HepG2 (cell line): ENCODE results near the gene CAMK1D. TPM values are rescaled to one million over a fixed set of nuclear protein-coding genes. Genes with fewer than 3 reads are reported as not detected.

Experiments used
- ATF7-NPFF ChIP-seq: sonication (generic); formaldehyde crosslinking; IDR thresholded peaks from 2 replicates; pipeline ENCODE4 v1.8.1; 2023; ENCODE audit warnings: mild to moderate bottlenecking, low read depth, missing genetic modification reagents, moderate library complexity
- E2F2 ChIP-seq: sonication (generic); formaldehyde crosslinking; IDR thresholded peaks from 2 replicates; pipeline ENCODE4 v1.4.0; 2020; ENCODE audit warnings: missing genetic modification reagents, borderline replicate concordance
- ERF ChIP-seq: IDR thresholded peaks from 2 replicates; pipeline ENCODE4 v1.6.1; 2018; ENCODE audit warnings: missing biosample characterization, missing genetic modification reagents
- HNF4G ChIP-seq, 2 experiments: sonication (generic) in 1 of 2; formaldehyde crosslinking in 1 of 2; IDR thresholded peaks; 2 replicates each; pipeline versions ENCODE4 v1.4.0 to v1.6.1; 2011 to 2020; ENCODE audit warnings: borderline replicate concordance in 2 of 2, low read depth in 2 of 2, mild to moderate bottlenecking in 2 of 2, low read length in 1 of 2, missing genetic modification reagents in 1 of 2, moderate library complexity in 1 of 2
- HOMEZ ChIP-seq: IDR thresholded peaks from 2 replicates; pipeline ENCODE4 v1.6.1; 2016; ENCODE audit warnings: low read depth
- KDM5B ChIP-seq: sonication (generic); formaldehyde crosslinking; IDR thresholded peaks from 2 replicates; pipeline ENCODE4 v1.4.0; 2020; ENCODE audit warnings: missing genetic modification reagents, mild to moderate bottlenecking, borderline replicate concordance
- KLF13 ChIP-seq: sonication (generic); formaldehyde crosslinking; IDR thresholded peaks from 2 replicates; pipeline ENCODE4 v1.4.0; 2020; ENCODE audit warnings: mild to moderate bottlenecking, missing genetic modification reagents
- LRRFIP1 ChIP-seq: sonication (generic); formaldehyde crosslinking; conservative IDR thresholded peaks from 2 replicates; pipeline ENCODE4 v1.4.0; 2020; ENCODE audit warnings: missing genetic modification reagents
- MAFG ChIP-seq: sonication (generic); formaldehyde crosslinking; IDR thresholded peaks from 2 replicates; pipeline ENCODE4 v1.5.1; 2020; ENCODE audit warnings: mild to moderate bottlenecking, missing genetic modification reagents
- NBN ChIP-seq: fragments of 450-650 bp; conservative IDR thresholded peaks from 2 replicates; pipeline ENCODE4 v1.6.1; 2017
- ZC3H4 ChIP-seq: sonication (generic); formaldehyde crosslinking; IDR thresholded peaks from 2 replicates; pipeline ENCODE4 v1.4.0; 2020; ENCODE audit warnings: missing genetic modification reagents, borderline replicate concordance
- ZNF280B ChIP-seq: sonication (generic); formaldehyde crosslinking; IDR thresholded peaks from 2 replicates; pipeline ENCODE4 v1.5.0; 2020; ENCODE audit warnings: missing genetic modification reagents, mild to moderate bottlenecking, borderline replicate concordance
- ZNF670 ChIP-seq: sonication (generic); formaldehyde crosslinking; IDR thresholded peaks from 2 replicates; pipeline ENCODE4 v1.8.0; 2022; ENCODE audit warnings: mild to moderate bottlenecking, missing genetic modification reagents, borderline replicate concordance
- ZNF710 ChIP-seq: sonication (generic); formaldehyde crosslinking; IDR thresholded peaks from 2 replicates; pipeline ENCODE4 v1.5.0; 2020; ENCODE audit warnings: mild to moderate bottlenecking, missing genetic modification reagents, borderline replicate concordance
- ZNF777 ChIP-seq: sonication (generic); formaldehyde crosslinking; IDR thresholded peaks from 2 replicates; pipeline ENCODE4 v1.4.0; 2020; ENCODE audit warnings: missing genetic modification reagents
- ZNF800 ChIP-seq: sonication (generic); formaldehyde crosslinking; IDR thresholded peaks from 2 replicates; pipeline ENCODE4 v1.4.0; 2020; ENCODE audit warnings: missing genetic modification reagents
- polyA plus RNA-seq, 8 experiments: library from polyadenylated mRNA; depleted of rRNA in 3 of 8; stranded (reverse) in 7 of 8; unstranded in 1 of 8; fragments of >200 nt; fragmentation: Illumina TruSeq in 4 of 8; extraction: Trizol in 4 of 8; gene quantifications; 2 replicates each; pipeline versions ENCODE4 v1.2.1 to v1.2.3, GENCODE V29; 2011 to 2016; ENCODE audit warnings: low read depth in 4 of 8, missing spikeins in 1 of 8, mixed read lengths in 1 of 8; ENCODE audit not compliant: insufficient read depth in 1 of 8
- total RNA-seq, 5 experiments: library from RNA; depleted of rRNA; stranded (reverse); fragments of >200 nt; fragmentation: Illumina TruSeq; extraction: Trizol; gene quantifications; 2 replicates each; pipeline ENCODE4 v1.2.3, GENCODE V29; 2016; ENCODE audit warnings: low read depth in 1 of 5

CAMK1D gene
- total and polyA plus RNA-seq, 2 of the 13 experiments (the other 11 are each of a cell fraction or from before 2014, with no cell fraction given) = under 0.01 TPM; not detected in 1

- no peak for TF ChIP-seq NBN
- peak; percentile 36; the same call in 1 of the 2 replicates for TF ChIP-seq HNF4G (IDR thresholded peaks at IDR 0.05; ENCODE audit: borderline replicate concordance, low read depth, low read length)
- no peak; the same call in 1 of the 2 replicates for TF ChIP-seq HNF4G (CRISPR knock-in tag; IDR thresholded peaks at IDR 0.05; ENCODE audit: borderline replicate concordance, low read depth)
- no peak for TF ChIP-seq ZC3H4 (CRISPR knock-in tag)
- TF ChIP-seq MAFG (CRISPR knock-in tag) = no peak
- no peak for TF ChIP-seq ZNF280B
- TF ChIP-seq KDM5B (CRISPR knock-in tag) = no peak
- no peak for TF ChIP-seq LRRFIP1 (CRISPR knock-in tag)
- no peak for TF ChIP-seq ZNF670
- peak; percentile 52; the same call in 1 of the 2 replicates for TF ChIP-seq ERF (CRISPR knock-in tag)
- no peak for TF ChIP-seq KLF13 (CRISPR knock-in tag)
- no peak for TF ChIP-seq ATF7-NPFF
- TF ChIP-seq ZNF777 (CRISPR knock-in tag) = no peak
- no peak for TF ChIP-seq HOMEZ (CRISPR knock-in tag)
- no peak for TF ChIP-seq E2F2 (CRISPR knock-in tag)
- no peak for TF ChIP-seq ZNF800 (CRISPR knock-in tag)
- 0 out of 2 replicates have a peak, but pooled peaks have one; percentile 47 for TF ChIP-seq ZNF710 (CRISPR knock-in tag)
Measured at GRCh38 chr10:12631787-12632562, 282.6 kb downstream of the CAMK1D start (continued).
